ENCODE data around the gene FAM151B. TPM values are rescaled to one million over a fixed set of nuclear protein-coding genes. Genes with fewer than 3 reads are reported as not detected.
A peak's percentile ranks its signal among the peaks of the same experiment; 100 is the strongest.

Gene FAM151B
- total RNA-seq, 2 experiments from 2014 or later = 0.24 to 0.27 TPM

DNA sequence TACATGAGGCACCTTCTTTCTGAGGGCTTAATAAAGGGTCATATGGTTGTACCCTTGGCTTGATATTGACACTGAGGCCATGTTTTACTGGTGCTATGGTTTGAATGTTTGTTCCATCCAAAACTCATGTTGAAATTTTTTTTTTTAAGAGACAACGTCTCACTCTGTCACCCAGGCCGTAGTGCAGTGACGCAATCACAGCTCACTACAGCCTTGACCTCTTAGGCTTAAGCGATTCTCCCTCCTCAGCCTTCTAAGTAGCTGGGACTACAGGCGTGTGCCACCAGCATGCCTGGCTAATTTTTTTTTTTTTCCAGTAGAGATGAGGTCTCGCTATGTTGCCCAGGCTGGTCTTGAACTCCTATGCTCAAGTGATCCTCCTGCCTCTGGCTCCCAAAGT is 20.9 kb downstream of the FAM151B start:
- H3K9me3 Mint-ChIP-seq = no peaks in the 10 kb centered on the region
- ChIA-PET CTCF (interaction anchor here (0.7 kb wide), 1 partner anchor 1364 kb away, joined by 3 read pairs; no protein-coding TSS in a partner anchor), POLR2A (no interaction called here)
- H3K4me3 Mint-ChIP-seq = no peak overlapping the region
- H3K27me3 Mint-ChIP-seq = no peaks in the 10 kb centered on the region
- no peaks in the 10 kb centered on the region for H3K36me3 Mint-ChIP-seq
- H3K4me1 Mint-ChIP-seq (ENCODE audit: low read depth) = peaks cover 3% of the 10 kb centered on the region
- intact Hi-C loops (cut with micrococcal nuclease) = no loop called here
- no peak overlapping the region for H3K27ac Mint-ChIP-seq
- no peak for DNase-seq

DNA sequence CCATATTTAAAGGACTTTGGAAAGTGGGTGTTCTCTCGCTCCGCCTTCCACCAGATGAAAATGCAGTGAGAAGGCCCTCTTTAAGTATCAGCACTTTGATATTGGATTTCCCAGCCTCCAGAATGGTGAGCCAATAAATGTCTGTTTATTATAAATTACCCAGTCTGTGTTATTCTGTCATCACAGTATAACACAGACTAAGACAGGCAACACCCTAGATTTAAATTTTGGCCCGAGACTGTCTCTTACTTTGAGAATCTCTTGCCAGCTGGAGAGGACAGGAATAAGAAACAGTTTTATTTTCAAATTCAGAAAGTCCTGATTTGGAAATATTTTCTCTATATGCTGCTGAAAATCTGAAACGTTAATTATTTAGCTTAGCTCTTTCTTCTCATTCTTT is 21.5 kb downstream of the FAM151B start:
- intact Hi-C loops (cut with micrococcal nuclease) = no loop called here
- no peaks in the 10 kb centered on the region for H3K9me3 Mint-ChIP-seq
- no peaks in the 10 kb centered on the region for H3K36me3 Mint-ChIP-seq
- ChIA-PET POLR2A (no interaction called here), CTCF (no interaction called here)
- no peaks in the 10 kb centered on the region for H3K4me1 Mint-ChIP-seq (ENCODE audit: low read depth)
- no peak overlapping the region for H3K27ac Mint-ChIP-seq
- no peaks in the 10 kb centered on the region for H3K27me3 Mint-ChIP-seq
- no peak for DNase-seq
- H3K4me3 Mint-ChIP-seq = no peak overlapping the region

DNA sequence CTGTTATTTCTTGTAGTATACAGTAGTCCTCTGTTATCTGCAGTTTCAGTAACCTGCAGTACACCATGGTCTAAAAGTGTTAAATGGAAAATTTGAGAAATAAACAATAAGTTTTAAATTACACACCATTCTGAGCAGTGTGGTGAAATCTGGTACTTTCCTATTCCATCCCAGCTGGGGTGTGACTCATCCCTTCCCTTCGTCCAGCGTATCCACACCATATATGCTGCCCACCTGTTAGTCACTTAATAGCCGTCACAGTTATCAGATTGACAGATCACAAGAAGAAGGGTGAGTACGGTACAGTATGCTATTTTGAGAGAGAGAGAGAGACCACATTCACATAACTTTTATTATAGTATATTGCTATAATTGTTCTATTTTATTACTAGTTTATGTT is 28.9 kb downstream of the FAM151B start:
- Mint-ChIP-seq H3K27ac (no peak overlapping the region), H3K4me3 (no peak overlapping the region)

DNA sequence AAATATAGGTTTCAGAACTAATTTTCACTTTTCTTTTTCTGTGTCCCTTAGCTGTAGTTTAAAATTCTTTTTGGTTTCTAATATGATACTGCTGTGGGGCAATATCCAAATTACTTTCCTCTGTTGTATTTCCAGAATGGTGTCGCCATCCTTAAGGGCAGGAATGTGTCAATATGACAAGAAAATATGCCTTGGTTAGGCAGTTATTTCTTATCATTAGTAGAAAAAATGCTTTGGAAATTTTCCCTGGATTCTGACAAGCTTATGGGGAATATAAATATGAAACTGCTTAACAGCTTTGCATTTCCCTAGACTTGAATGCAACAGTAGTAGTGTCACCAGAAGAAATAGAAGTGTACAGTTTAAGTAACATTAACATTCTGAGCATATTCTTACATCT is 52.8 kb downstream of the FAM151B start:
- H3K4me1 Mint-ChIP-seq (ENCODE audit: low read depth) = peaks cover 14% of the 10 kb centered on the region
- H3K27me3 Mint-ChIP-seq = peaks cover 1% of the 10 kb centered on the region
- ChIA-PET POLR2A (no interaction called here), CTCF (interaction anchor here (0.6 kb wide), 2 partner anchors 351 to 746 kb away, joined by 3 to 4 read pairs; no protein-coding TSS in a partner anchor)
- no peak for DNase-seq
- H3K36me3 Mint-ChIP-seq = no peaks in the 10 kb centered on the region
- intact Hi-C loops (cut with micrococcal nuclease) = no loop called here
- no peak overlapping the region for H3K4me3 Mint-ChIP-seq
- no peaks in the 10 kb centered on the region for H3K9me3 Mint-ChIP-seq
- H3K27ac Mint-ChIP-seq = no peak overlapping the region

More for the DNA sequence above, 28.9 kb downstream of the FAM151B start:
- peak; percentile 50 for DNase-seq
- Mint-ChIP-seq H3K36me3 (no peaks in the 10 kb centered on the region), H3K27me3 (no peaks in the 10 kb centered on the region), H3K9me3 (no peaks in the 10 kb centered on the region), H3K4me1 (ENCODE audit: low read depth) (peaks cover 4% of the 10 kb centered on the region)
- POLR2A ChIA-PET = interaction anchor here (1.2 kb wide), 1 partner anchor 10 kb away, joined by 3 read pairs; no protein-coding TSS in a partner anchor
- intact Hi-C loops (cut with micrococcal nuclease) = no loop called here
- CTCF ChIA-PET = no interaction called here

- H3K36me3 Mint-ChIP-seq = no peaks in the 10 kb centered on the region
- peaks cover 1% of the 10 kb centered on the region for H3K27me3 Mint-ChIP-seq
- DNase-seq = no peak
- H3K9me3 Mint-ChIP-seq = no peaks in the 10 kb centered on the region
- H3K4me1 Mint-ChIP-seq (ENCODE audit: low read depth) = peaks cover 14% of the 10 kb centered on the region
- CTCF ChIA-PET = interaction anchor here (0.6 kb wide), 1 partner anchor 352 kb away, joined by 4 read pairs; no protein-coding TSS in a partner anchor
- no peak overlapping the region for H3K4me3 Mint-ChIP-seq
- no peak overlapping the region for H3K27ac Mint-ChIP-seq
- POLR2A ChIA-PET = no interaction called here
- intact Hi-C loops (cut with micrococcal nuclease) = no loop called here
Measured at GRCh38 chr5:80541392-80541791, 53.5 kb downstream of the FAM151B start.

- Mint-ChIP-seq H3K27ac (no peak overlapping the region), H3K9me3 (no peaks in the 10 kb centered on the region), H3K4me3 (no peak overlapping the region), H3K36me3 (no peaks in the 10 kb centered on the region), H3K4me1 (ENCODE audit: low read depth) (no peaks in the 10 kb centered on the region), H3K27me3 (peaks cover 23% of the 10 kb centered on the region)
- DNase-seq = no peak
- intact Hi-C loops (cut with micrococcal nuclease) = no loop called here
- ChIA-PET CTCF (no interaction called here), POLR2A (no interaction called here)
Measured at GRCh38 chr5:80554646-80555045, 66.7 kb downstream of the FAM151B start.

DNA sequence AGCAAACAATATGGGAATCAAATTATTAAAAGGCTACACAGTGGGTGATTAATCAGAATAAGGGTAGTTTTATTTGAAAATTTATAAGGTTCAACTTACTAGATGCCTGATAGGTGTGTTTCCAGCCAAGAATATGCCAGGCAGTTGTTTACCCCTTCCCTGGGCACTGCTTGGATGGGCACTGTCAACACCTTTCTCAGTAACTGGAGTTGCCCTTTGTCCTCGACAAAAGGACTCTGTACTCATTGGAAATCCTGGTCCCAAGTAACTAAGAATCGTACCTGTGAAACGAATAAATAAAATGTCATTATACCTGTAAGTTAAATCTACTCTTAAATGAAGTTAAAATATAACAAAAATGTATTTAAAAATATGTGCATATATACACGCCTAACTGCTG is 67.2 kb downstream of the FAM151B start:
- no peaks in the 10 kb centered on the region for H3K4me1 Mint-ChIP-seq (ENCODE audit: low read depth)
- peaks cover 23% of the 10 kb centered on the region for H3K27me3 Mint-ChIP-seq
- ChIA-PET CTCF (no interaction called here), POLR2A (no interaction called here)
- H3K36me3 Mint-ChIP-seq = no peaks in the 10 kb centered on the region
- intact Hi-C loops (cut with micrococcal nuclease) = no loop called here
- no peak overlapping the region for H3K4me3 Mint-ChIP-seq
- no peak for DNase-seq
- no peak overlapping the region for H3K27ac Mint-ChIP-seq
- H3K9me3 Mint-ChIP-seq = no peaks in the 10 kb centered on the region

GRCh38 chr5:80559244-80559643 is 71.3 kb downstream of the FAM151B start:
- H3K36me3 Mint-ChIP-seq = no peaks in the 10 kb centered on the region
- H3K9me3 Mint-ChIP-seq = no peaks in the 10 kb centered on the region
- no peak overlapping the region for H3K4me3 Mint-ChIP-seq
- CTCF ChIA-PET = interaction anchor here (0.5 to 0.6 kb wide), 2 partner anchors 478 to 569 kb away, joined by 3 read pairs; no protein-coding TSS in a partner anchor
- intact Hi-C loops (cut with micrococcal nuclease) = no loop called here
- peaks cover 18% of the 10 kb centered on the region for H3K27me3 Mint-ChIP-seq
- no peak overlapping the region for H3K27ac Mint-ChIP-seq
- no peaks in the 10 kb centered on the region for H3K4me1 Mint-ChIP-seq (ENCODE audit: low read depth)
- POLR2A ChIA-PET = no interaction called here
- no peak for DNase-seq

- Mint-ChIP-seq H3K27ac (no peak overlapping the region), H3K36me3 (no peaks in the 10 kb centered on the region), H3K4me1 (ENCODE audit: low read depth) (no peaks in the 10 kb centered on the region), H3K9me3 (no peaks in the 10 kb centered on the region), H3K27me3 (peaks cover 28% of the 10 kb centered on the region), H3K4me3 (no peak overlapping the region)
- ChIA-PET CTCF (no interaction called here), POLR2A (no interaction called here)
- intact Hi-C loops (cut with micrococcal nuclease) = no loop called here
- DNase-seq = no peak
Measured at GRCh38 chr5:80565330-80565729, 77.4 kb downstream of the FAM151B start.

DNA sequence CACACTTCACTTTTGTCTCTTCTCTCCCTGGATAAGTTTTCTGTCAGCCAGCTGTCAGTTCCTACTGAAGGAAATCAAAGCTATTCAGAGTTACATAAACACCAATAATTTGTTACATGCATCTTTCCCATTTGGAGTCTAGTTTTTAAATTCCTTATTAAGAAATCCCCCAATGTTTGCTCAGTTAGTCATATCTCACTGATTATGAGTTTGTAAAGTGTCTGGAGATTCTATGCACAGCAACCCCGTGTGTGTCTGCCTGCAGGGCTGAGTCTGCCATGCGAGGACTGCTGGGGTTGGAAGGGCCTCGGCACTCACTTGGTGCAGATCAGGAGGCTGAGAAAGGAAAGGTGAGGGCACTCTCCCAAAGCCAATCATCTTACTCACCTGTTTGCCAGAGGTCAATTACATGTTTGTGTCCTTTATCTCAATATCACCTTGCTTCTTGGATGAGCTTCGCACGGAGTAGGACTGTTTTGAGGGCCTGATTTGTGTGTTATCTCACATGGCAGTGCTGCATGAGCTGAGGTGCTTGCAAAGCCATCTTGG is 78.9 kb downstream of the FAM151B start:
- ChIA-PET CTCF (interaction anchor here (1.1 kb wide), 1 partner anchor 105 kb away, joined by 3 read pairs; no protein-coding TSS in a partner anchor), POLR2A (no interaction called here)
- peaks cover 2% of the 10 kb centered on the region for H3K4me1 Mint-ChIP-seq (ENCODE audit: low read depth)
- H3K4me3 Mint-ChIP-seq = no peak overlapping the region
- H3K9me3 Mint-ChIP-seq = no peaks in the 10 kb centered on the region
- peaks cover 40% of the 10 kb centered on the region for H3K27me3 Mint-ChIP-seq
- intact Hi-C loops (cut with micrococcal nuclease) = no loop called here
- no peak overlapping the region for H3K27ac Mint-ChIP-seq
- H3K36me3 Mint-ChIP-seq = no peaks in the 10 kb centered on the region
- no peak for DNase-seq

DNA sequence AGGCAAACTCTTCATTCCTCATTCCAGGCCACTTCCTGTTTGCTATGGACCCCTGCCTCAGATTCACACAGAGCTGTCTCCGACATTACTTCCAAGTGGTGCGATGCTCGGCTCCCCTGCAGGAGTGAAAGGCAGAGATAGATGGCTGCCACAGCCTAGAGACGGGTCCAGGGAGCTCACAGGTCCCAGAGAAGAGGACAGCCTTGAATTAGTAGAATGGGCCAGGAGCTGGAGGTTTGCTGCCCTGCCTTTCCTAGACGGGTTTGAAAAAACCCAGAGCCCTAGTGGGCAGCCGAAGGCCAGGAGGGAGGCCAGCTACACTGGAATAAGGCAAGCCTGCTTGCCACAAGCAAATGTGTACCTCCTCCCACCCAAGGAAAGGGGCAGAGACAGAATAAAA is 80.4 kb downstream of the FAM151B start:
- POLR2A ChIA-PET = interaction anchor here (1.5 kb wide), 1 partner anchor 24 kb away, joined by 5 read pairs; no protein-coding TSS in a partner anchor
- Mint-ChIP-seq H3K27me3 (peaks cover 49% of the 10 kb centered on the region), H3K4me3 (no peak overlapping the region), H3K9me3 (no peaks in the 10 kb centered on the region), H3K27ac (no peak overlapping the region), H3K36me3 (no peaks in the 10 kb centered on the region), H3K4me1 (ENCODE audit: low read depth) (peaks cover 2% of the 10 kb centered on the region)
- intact Hi-C loops (cut with micrococcal nuclease) = no loop called here
- DNase-seq = no peak
- CTCF ChIA-PET = interaction anchor here (1.0 kb wide), 1 partner anchor 85 kb away, joined by 3 read pairs; no protein-coding TSS in a partner anchor

- no peaks in the 10 kb centered on the region for H3K9me3 Mint-ChIP-seq
- H3K36me3 Mint-ChIP-seq = no peaks in the 10 kb centered on the region
- no peak for DNase-seq
- CTCF ChIA-PET = interaction anchor here (1.0 kb wide), 1 partner anchor 84 kb away, joined by 3 read pairs; no protein-coding TSS in a partner anchor
- H3K4me1 Mint-ChIP-seq (ENCODE audit: low read depth) = peaks cover 2% of the 10 kb centered on the region
- intact Hi-C loops (cut with micrococcal nuclease) = no loop called here
- POLR2A ChIA-PET = interaction anchor here (1.5 kb wide), 1 partner anchor 25 kb away, joined by 5 read pairs; no protein-coding TSS in a partner anchor
- H3K27ac Mint-ChIP-seq = no peak overlapping the region
- H3K4me3 Mint-ChIP-seq = no peak overlapping the region
- H3K27me3 Mint-ChIP-seq = peaks cover 54% of the 10 kb centered on the region
Measured at GRCh38 chr5:80569086-80569960, 81.4 kb downstream of the FAM151B start.
